Lower leg skin (tissue), 3 donors: Measurements from ENCODE around the gene ZCCHC7.

Experiments
- POLR2A ChIP-seq, 2 donors: fragments of 450-650 bp; IDR thresholded peaks; one replicate each; pipeline ENCODE4 v1.6.1; 2016 to 2017; ENCODE audit warnings: antibody characterized with exemption in 2 of 2, mild to moderate bottlenecking in 1 of 2, moderate library complexity in 1 of 2
- TF ChIP-seq, protein P1 (sequence below), 3 donors: fragments of 450-650 bp; IDR thresholded peaks; one replicate each; pipeline ENCODE4 v1.5.1; 2016; ENCODE audit warnings: antibody characterized with exemption in 3 of 3, mild to moderate bottlenecking in 3 of 3, moderate library complexity in 2 of 3

DNA sequence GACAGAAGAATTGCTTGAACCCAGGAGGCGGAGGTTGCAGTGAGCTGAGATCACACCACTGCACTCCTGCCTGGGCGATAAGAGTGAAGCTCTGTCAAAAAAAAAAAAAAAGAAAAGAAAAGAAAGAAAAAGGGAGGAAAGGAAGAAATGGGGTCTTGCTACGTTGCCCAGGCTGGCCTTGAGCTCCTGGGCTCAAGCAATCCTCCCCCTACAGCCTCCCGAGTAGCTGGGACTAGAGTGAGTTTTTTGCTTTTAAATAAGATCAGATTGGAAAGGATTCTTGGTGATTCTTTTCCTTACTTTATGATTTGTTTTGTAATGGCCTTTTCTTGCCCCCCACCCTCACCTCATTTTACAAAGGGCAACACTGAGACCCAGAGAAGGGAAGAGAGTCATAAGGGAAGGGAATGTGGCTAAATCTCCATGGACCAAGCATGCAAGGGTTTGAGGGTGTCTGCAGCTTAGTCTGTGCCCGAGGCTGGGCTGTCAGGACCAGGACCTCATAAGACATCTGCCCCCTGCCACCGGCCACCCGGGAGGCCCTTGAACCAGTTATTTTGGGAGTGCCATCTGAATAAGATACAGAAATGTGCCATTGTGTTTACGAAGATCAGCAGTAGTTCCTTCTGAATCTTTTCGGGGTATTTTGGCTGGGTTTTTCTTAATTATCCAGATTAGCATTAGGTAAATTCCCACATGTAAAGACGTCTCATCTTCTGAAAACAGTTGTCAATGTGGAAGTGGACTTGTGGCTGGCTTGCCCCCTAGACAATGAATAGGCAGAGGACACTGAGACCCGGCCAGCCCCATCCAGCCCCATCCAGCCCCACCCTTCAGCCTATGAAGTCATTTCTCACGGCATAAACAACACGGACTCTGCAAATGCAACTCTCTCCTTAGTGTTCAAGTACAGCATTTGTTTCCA is 257.6 kb downstream of the ZCCHC7 start:
- TF ChIP-seq, protein P1, sequence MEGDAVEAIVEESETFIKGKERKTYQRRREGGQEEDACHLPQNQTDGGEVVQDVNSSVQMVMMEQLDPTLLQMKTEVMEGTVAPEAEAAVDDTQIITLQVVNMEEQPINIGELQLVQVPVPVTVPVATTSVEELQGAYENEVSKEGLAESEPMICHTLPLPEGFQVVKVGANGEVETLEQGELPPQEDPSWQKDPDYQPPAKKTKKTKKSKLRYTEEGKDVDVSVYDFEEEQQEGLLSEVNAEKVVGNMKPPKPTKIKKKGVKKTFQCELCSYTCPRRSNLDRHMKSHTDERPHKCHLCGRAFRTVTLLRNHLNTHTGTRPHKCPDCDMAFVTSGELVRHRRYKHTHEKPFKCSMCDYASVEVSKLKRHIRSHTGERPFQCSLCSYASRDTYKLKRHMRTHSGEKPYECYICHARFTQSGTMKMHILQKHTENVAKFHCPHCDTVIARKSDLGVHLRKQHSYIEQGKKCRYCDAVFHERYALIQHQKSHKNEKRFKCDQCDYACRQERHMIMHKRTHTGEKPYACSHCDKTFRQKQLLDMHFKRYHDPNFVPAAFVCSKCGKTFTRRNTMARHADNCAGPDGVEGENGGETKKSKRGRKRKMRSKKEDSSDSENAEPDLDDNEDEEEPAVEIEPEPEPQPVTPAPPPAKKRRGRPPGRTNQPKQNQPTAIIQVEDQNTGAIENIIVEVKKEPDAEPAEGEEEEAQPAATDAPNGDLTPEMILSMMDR (IDR thresholded peaks at IDR 0.05), result no peak
- TF ChIP-seq POLR2A (IDR thresholded peaks at IDR 0.05), result no peak
